Measurements from ENCODE around the gene FNBP1.

The FNBP1 gene

GRCh38 chr9:129875181-129875611 lies 167.8 kb downstream of the FNBP1 start:
- ChIA-PET CTCF (interaction anchor here (0.6 to 0.8 kb wide), 2 partner anchors 10 to 559 kb away, joined by 3 to 6 read pairs; no protein-coding TSS in a partner anchor), POLR2A (ENCODE audit: low non-redundant PET) (no interaction called here)
- H3K27ac ChIP-seq: no peak overlapping the region
- TF ChIP-seq CTCF (conservative IDR thresholded peaks at IDR 0.05; ENCODE audit: low read depth): no peak
- no peak for DNase-seq (ENCODE audit: low spot score)

DNA sequence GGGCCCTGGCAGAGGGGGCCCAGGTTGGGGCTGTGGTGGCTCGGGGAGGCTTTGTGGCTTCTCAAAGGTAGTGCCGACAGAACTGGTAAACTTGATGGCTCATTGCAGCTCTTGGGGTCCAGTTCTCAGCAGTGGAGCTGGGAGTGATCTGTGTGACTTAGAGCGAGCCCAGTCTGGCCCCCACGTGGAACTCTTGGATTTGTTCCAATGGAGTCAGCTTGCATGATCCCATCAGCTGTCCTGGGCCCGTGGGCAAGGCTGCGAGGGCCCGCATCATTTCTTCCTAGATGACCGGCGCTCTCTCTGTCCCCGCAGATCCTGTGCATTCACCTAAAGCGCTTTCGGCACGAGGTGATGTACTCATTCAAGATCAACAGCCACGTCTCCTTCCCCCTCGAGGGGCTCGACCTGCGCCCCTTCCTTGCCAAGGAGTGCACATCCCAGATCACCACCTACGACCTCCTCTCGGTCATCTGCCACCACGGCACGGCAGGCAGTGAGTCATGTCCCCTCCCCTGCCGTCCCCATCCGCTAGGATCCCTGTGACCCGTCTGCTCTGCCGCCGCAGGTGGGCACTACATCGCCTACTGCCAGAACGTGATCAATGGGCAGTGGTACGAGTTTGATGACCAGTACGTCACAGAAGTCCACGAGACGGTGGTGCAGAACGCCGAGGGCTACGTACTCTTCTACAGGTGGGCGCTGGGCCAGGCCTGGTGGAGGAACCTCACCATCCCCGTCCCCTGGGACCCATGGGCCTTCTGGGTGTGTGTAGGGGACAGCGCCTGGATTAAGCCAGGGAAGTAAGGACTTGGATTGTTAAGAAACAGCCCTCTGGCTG lies 168.5 kb downstream of the FNBP1 start:
- H3K27ac ChIP-seq: no peak overlapping the region
- POLR2A ChIA-PET (ENCODE audit: low non-redundant PET): no interaction called here
- DNase-seq (ENCODE audit: low spot score): no peak
- no peak for TF ChIP-seq CTCF (conservative IDR thresholded peaks at IDR 0.05; ENCODE audit: low read depth)
- CTCF ChIA-PET: no interaction called here

GRCh38 chr9:129873563-129874190 lies 169.3 kb downstream of the FNBP1 start:
- POLR2A ChIA-PET (ENCODE audit: low non-redundant PET): no interaction called here
- no peak for TF ChIP-seq CTCF (conservative IDR thresholded peaks at IDR 0.05; ENCODE audit: low read depth)
- no peak for DNase-seq (ENCODE audit: low spot score)
- CTCF ChIA-PET: interaction anchor here (0.6 kb wide), 1 partner anchor 19 kb away, joined by 4 read pairs; no protein-coding TSS in a partner anchor
- no peak overlapping the region for H3K27ac ChIP-seq

DNA sequence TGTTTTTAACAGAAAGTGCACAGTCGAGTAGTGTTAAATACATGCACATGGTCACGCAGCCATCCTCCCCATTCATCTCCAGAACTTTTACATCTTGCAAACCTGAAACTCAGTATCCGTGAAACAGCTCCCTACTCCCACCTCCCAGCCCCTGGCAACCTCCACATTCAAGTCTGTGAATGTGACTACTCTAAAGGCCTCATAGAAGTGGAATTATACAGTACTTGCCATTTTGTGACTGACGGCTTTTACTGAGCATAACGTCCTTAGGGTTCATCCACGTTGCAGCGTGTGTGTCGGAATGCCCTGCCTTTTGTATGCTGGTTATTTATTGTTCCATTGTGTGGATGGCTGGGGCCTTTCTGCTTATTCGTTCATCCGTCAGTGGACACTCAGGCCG lies 171.9 kb downstream of the FNBP1 start:
- DNase-seq (ENCODE audit: low spot score): no peak
- ChIA-PET POLR2A (ENCODE audit: low non-redundant PET) (no interaction called here), CTCF (no interaction called here)
- no peak for TF ChIP-seq CTCF (conservative IDR thresholded peaks at IDR 0.05; ENCODE audit: low read depth)
- H3K27ac ChIP-seq: no peak overlapping the region

- ChIA-PET CTCF (interaction anchor here (0.8 to 1.1 kb wide), 3 partner anchors 14 to 48 kb away, joined by 3 to 10 read pairs (median 4); no protein-coding TSS in a partner anchor), POLR2A (ENCODE audit: low non-redundant PET) (no interaction called here)
- TF ChIP-seq CTCF (conservative IDR thresholded peaks at IDR 0.05; ENCODE audit: low read depth): no peak
Observed at GRCh38 chr9:129869585-129870501, 173.1 kb downstream of the FNBP1 start.

More at GRCh38 chr9:129869585-129870501, 173.1 kb downstream of the FNBP1 start:
- no peak for DNase-seq (ENCODE audit: low spot score)
- H3K27ac ChIP-seq: no peak overlapping the region

All from RWPE1 (cell line).